GM19193 (cell line): Measurements from ENCODE around the gene MAPK11.

Source experiments
- POLR2A ChIP-seq: IDR thresholded peaks from 4 replicates; pipeline ENCODE4 v1.6.1; 2011; ENCODE audit not compliant: insufficient read depth, insufficient read length; ENCODE audit errors: extremely low read depth

MAPK11 gene

DNA sequence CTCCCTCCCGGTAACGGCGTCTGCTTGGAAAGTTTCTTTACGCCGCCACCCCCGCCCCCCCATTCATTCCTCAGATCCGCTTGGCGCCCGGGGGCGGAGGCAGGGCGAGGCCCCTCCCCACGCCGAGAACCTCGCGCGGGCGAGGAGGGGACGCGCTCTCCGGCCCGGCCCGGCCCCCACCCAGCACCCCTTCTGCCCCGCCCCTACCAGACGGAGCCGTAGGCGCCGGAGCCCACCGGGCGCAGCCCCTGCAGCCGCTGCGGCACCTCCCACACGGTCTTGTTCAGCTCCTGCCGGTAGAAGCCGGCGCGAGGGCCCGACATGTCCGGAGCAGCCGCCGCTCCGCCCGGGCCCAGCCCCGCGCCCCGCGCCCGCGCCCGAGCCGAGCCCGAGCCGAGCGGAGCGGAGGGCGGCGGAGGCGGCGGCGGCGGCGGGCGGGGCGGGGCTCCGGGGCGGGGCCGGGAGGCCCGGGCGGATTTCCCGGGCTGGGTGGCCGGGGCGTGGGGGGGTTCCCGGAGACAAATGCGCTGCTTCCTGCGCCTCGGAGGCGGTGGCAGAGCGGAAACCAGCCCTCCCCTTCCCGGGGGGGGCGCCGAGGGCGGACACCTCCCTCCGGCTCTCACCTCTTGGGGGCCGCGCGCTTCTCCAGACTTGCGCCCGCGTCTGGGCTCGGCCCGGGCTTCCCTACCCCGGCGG, at the start of gene MAPK11:
Gene MAPK11, minus strand, starts transcription at position 411 of the 696 bp plus-strand sequence. Its CDS starts 88 bp downstream, at position 323.
- no peak for TF ChIP-seq POLR2A

DNA sequence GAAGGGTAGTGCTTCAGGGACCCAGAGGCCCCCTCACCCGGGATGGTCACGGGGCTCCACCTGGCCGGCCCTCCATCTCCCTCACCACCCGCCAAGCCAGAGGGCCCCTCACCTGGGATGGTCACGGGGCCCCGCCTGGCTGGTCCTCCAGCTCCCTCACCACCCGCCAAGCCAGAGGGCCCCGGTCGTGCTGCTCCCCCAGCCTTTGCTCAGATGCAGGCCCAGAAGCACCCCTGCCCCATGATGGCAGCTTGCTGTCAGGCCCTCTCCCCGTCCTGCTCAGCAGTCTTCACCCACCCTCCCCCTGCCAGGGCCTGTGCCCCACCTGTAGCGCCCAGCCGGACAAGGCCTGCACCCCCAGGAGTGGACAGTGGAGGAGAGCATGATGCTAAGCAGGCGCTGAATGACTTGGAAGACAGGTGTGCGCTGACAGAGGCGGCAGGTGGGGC, 49.3 kb upstream of the MAPK11 start:
- no peak for TF ChIP-seq POLR2A

DNA sequence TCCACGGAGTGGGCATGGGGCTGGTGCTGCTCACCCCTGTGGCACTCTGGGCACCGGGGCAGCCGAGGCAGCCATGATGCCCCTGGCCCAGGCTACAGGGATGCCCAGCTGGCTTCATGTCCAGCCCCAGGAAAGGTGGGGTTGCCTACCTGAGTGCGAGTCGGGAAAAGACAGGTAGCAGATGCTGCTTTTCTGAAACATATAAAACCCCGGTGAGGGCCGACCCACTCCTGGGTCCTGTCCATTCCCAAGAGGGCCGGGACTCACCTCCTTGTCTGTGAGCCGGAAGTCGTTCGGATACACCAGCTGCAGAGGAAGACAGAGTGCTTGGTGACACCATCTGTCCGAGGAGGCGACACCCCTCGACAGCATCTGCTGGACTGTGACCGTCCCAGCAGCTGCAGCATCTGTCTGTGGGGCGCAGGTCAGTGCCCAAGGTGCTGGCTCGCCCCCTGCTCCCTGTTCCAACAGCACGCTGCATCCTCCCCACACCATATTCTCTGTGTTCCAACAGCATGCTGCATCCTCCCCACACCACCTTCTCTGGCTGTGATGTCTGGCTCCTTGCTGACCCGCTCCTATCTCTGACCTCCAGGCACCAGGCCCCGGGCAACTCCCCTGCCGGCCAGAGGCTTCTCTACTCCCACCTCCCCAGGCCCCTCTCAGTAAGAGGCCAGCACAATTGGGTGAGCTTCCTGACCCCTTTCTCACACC, 48.7 kb upstream of the MAPK11 start:
- TF ChIP-seq POLR2A, result no peak

DNA sequence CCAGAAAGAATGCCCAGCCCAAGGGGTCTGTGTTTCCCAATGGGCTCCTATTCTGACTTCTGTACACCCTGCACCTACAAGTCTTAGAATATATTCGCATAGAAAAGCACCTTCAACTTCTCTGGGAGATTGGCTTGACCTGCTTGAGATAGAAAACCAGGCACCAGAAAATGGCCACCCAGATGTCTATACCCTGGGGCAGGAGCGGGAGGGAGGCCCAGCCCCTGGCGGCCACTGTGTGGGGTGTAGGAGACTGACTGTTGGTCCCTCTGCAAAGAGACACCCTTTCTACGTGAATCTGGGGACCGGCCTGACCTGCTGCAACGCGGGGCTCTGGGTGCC, 48.1 kb upstream of the MAPK11 start:
- no peak for TF ChIP-seq POLR2A

DNA sequence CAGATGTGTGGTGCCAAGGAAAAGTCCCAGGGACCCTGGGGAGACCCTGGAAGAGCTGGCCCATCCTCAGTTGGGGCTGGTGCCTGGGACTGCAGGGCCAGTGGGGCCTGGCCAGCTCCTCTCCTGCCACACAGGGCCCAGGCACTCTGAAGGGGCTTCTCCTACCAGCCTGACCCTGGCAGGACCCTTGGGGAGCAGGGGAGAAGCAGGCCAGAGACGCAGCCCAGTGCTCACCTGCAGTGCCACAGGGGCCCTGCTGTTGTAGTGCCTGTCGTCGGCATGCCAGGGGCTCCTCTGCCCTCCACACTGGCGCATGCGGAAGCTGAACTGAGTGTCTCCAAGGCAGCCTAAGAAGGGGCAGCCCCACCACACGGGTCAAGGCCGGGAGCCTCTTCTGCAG, 47.5 kb upstream of the MAPK11 start:
- TF ChIP-seq POLR2A, result no peak

DNA sequence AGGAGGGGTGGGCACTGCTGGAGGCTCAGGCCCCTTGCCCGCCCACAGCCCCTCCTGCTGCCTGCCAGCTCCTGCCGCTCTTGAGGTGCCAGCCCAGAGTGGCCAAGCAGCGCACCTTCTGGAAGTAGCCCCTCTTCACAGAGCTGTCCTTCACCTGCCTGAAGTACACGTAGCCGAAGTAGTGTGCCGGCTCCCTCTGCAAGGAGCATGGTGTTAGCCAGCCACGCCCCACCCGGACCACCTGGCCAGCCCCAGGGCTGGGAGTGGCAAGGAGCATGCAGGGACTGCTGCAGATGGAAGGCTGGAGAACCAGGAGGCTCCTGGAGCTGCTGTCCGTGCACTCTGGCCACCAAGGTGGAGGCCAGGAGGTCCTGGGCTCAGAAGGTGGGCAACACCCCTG, 47.0 kb upstream of the MAPK11 start:
- no peak for TF ChIP-seq POLR2A

DNA sequence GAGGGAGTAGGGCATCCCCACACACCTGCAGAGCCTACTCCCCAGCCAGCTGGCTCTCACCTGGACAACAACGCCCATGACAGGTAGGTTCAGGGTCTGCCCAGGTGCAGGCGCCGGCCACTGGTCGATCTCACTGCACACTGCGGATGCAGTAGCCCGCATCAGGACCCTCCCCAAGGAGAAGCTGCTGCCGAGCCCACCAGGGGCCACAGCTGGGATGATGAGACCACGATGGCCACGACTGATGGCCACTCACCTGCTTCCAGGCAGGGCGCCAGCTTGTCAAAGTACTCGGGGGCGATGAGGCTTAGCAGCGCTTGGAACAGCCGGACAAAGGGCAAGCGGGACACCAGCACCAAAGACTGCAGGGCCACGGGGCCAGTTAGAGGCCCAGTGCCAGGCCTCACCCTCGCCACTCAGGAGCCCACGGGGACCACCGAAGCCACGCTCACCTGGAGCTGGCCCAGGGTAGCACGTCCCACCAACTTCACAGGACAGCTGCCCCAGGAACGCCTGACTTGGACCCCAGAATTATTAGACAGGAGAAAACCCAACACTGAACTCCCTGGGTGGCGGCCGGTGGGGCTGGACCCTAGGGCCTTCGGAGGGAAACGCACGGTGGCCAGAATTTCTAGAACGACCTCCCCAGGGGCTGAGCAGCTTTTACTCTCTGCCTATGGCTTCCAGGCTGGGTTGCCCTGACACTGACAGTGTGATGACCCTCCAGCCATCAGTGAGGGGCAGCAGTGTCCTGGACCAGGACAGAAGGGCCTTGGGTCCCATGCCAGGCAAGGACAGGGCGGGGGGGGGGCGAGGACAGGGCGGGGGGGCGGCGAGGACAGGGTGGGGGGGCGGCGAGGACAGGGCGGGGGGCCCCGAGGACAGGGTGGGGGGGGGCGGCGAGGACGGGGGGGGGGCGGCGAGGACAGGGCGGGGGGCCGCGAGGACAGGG, 46.2 kb upstream of the MAPK11 start:
- peak; percentile 15 for TF ChIP-seq POLR2A

DNA sequence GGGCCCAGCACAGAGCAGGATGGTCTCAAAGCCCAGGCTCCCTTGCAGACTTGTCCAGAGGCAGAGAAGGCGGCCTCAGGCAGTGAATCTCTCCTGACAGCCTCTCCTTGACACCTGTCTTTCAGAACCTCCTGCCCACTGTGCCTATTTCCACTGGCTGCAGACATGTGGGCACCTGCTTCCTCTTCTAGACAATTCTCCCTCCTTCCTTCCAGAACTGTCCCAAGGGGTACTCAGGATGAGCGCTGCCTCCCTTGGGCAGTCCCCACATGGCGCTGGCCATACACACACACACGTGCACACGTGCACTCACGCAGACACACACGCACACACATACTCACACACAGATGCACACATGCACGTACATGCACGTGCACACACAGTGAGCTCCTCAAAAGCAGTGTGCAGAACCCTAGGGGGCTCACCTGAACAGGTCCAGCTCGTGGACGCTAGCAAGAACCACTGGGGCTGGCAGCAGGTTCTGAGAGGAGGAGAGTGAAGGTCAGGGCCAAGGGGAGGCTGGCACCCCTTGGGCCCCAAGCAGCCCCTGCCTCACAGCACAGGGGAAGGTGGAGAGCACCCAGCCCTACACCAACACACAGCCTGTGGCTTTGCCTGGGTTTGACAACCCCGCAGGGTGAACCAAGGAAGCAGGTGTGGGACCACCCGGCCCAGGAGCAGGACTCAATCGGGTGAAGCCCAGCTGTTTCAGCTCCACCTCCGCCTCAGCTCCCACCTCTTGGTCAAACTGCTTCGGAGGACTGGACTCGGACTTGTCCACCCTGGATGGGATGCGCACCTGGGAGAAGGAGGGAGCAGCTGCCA, 45.3 kb upstream of the MAPK11 start:
- TF ChIP-seq POLR2A, result no peak

DNA sequence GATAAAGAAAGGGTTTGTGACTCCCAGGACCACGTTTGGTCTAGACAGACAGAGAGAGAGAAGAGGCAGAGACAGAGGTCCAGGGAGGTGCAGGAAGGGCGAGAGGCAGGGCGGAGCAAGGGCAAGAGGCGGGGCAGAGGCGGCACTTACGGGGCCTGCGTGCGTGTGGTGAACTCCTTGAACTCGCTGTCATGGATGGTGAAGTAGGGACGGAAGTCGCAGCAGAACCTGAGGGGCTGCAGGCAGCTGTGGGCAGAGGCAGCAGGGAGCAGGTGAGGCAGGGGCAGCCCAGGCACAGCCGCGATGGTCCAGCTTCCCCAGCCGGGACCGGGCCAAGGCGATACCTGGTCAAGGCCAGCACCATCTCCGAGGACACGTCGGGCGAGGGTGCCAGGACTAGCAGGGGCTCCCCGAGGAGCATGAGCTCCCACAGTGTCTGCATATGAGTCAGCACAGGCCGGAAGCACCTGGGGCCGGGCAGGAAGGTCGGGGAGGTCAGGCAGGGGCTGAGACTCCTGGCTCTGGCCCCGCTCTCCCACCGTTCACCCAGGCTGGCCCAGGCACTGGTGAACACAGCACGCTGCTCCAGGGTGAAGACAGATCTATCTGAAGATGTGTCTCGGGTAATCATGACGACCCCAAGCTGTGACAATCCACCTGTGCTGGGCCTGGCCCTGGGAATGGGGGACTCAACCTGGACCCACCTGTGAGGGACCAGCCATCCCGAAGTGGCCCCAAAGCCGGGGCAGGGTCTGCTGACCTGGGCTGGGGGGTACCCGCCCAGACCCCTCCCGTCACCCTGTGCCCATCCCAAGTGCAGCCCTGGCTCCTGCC, 44.5 kb upstream of the MAPK11 start:
- peak; percentile 81 for TF ChIP-seq POLR2A

DNA sequence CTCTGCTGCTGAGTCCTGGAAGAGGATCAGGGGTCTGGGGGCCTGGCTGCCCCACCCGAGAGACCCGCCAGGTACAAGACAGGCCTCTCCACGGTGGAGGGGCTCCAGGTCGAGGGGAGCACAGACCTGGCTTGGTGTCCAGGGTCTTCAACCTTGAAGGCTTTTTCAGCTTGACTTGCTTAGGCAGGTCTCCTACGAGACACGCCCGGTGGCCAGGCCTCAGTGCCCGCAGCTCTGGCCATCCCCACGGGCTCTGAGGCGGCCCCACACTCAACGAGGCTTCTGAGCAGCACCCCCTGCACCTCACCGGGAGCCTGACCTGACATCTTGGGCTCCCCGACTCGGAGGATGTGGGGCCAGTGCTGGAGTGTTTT, 43.9 kb upstream of the MAPK11 start:
- TF ChIP-seq POLR2A, result no peak

DNA sequence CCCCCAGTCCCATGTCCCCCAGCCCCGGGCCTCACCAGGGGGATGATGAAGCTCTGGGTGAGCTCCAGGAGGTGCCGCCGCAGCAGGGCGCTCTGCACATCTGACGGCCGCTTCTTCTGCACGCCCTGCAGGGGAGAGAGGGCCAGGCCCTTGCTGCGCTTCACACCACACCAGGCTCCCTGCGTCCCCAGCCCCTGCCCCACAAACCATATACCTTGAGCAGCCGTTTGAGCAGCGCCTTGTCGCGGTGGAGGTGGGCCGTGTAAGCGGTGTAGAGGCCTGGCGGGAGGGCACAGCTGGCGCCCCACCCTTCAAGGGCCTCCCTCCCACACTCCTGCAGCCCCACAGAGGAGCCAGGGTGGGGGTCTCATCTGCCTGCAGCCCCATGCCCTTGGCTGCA, 43.4 kb upstream of the MAPK11 start:
- no peak for TF ChIP-seq POLR2A

DNA sequence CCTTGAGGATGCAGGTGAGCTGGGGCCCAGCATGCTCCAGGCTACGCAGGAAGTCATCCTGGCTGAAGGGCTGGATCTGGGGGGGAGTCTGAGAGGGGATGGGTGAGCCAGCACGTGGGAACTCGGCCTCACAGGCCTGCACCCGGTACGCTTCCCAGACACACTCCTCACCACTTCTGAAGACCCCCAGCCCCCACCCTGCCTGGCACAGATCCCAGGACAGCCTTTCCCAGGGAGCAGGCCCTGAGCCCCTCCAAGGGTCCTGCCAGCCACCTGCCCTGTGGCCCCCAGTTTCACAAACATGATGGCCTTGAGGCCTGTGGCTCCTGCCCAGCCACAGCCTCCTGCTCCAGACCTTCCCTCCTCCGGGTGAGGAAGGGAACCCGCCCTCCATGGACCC, 42.8 kb upstream of the MAPK11 start:
- no peak for TF ChIP-seq POLR2A

DNA sequence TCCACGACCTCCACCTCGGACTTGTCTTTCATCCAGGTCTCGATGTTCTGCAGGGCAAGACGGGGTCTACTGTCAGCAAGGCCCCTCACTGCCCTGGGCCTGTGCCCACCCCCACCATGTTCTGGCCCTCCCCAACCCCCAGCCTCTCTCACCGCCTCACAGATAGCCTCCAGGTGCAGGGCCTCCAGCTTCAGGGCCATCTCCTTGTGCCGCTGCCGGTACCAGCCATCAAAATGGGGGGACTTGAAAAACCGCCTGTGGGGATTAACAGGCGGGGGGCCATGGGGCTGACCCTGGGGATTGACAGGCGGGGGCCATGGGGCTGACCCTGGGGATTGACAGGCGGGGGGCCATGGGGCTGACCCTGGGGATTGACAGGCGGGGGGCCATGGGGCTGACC, 42.2 kb upstream of the MAPK11 start:
- no peak for TF ChIP-seq POLR2A
